Measurements from ENCODE around the gene SLC13A5. TPM values are rescaled to one million over a fixed set of nuclear protein-coding genes. Genes with fewer than 3 reads are reported as not detected.
"Not testable (repeated sequence)": the region's sequence is repeated elsewhere in the genome, so short reads cannot be mapped to it uniquely, and the experiment has no call there.

The SLC13A5 gene
- polyA plus RNA-seq (2013, experiment 1 of 2; ENCODE audit: insufficient read length) = 0.81 TPM
- polyA plus RNA-seq (2013, experiment 2 of 2; ENCODE audit: insufficient read length) = 0.74 TPM

- peak; percentile 58 for DNase-seq
These were observed at the start of gene SLC13A5 for GRCh38 chr17:6713130-6713917. Gene SLC13A5 (minus strand): TSS chr17:6713369. CDS start chr17:6713333, 36 bp downstream.

- DNase-seq = no peak
These were observed 48.6 kb upstream of the SLC13A5 start for GRCh38 chr17:6761779-6762178.

- DNase-seq = no peak
These were observed 44.6 kb upstream of the SLC13A5 start for GRCh38 chr17:6757747-6758146.

- no peak for DNase-seq
These were observed 43.4 kb upstream of the SLC13A5 start for GRCh38 chr17:6756425-6757031.

GRCh38 chr17:6755731-6756184 lies 42.6 kb upstream of the SLC13A5 start, which contains the start of gene XAF1:
Gene XAF1 (plus strand): TSS chr17:6756046. CDS start chr17:6756079, 33 bp downstream.
- peak; percentile 60 for DNase-seq

- peak; percentile 69 for DNase-seq
These were observed 42.1 kb upstream of the SLC13A5 start for GRCh38 chr17:6755281-6755680.

GRCh38 chr17:6753546-6753945 lies 40.4 kb upstream of the SLC13A5 start:
- DNase-seq = peak; percentile 39

- peak; percentile 97 for DNase-seq
These were observed 39.9 kb upstream of the SLC13A5 start for GRCh38 chr17:6753006-6753445.

- peak; percentile 100 for DNase-seq
These were observed 39.1 kb upstream of the SLC13A5 start for GRCh38 chr17:6752068-6752909.

- peak; percentile 53 for DNase-seq
These were observed 36.4 kb upstream of the SLC13A5 start for GRCh38 chr17:6749519-6749918.

GRCh38 chr17:6748617-6749016 lies 35.4 kb upstream of the SLC13A5 start:
- no peak for DNase-seq

GRCh38 chr17:6746665-6747064 lies 33.5 kb upstream of the SLC13A5 start:
- DNase-seq = not testable (repeated sequence)

GRCh38 chr17:6729531-6729930 lies 16.4 kb upstream of the SLC13A5 start:
- no peak for DNase-seq

GRCh38 chr17:6724009-6724408 lies 10.8 kb upstream of the SLC13A5 start:
- no peak for DNase-seq

- no peak for DNase-seq
These were observed 8.6 kb upstream of the SLC13A5 start for GRCh38 chr17:6721744-6722143.

- DNase-seq = no peak
These were observed 3.6 kb upstream of the SLC13A5 start for GRCh38 chr17:6716736-6717135.

GRCh38 chr17:6714315-6714874 lies 1.2 kb upstream of the SLC13A5 start:
- no peak for DNase-seq

- DNase-seq = no peak
These were observed 726 bp upstream of the SLC13A5 start for GRCh38 chr17:6713918-6714271.

GRCh38 chr17:6712854-6713129 lies 377 bp downstream of the SLC13A5 start:
- no peak for DNase-seq

GRCh38 chr17:6712058-6712853 lies 913 bp downstream of the SLC13A5 start:
- peak; percentile 48 for DNase-seq

GRCh38 chr17:6711681-6712057 lies 1.5 kb downstream of the SLC13A5 start:
- no peak for DNase-seq

All from fibroblast of skin of scalp (primary cell).